ENCODE measurements around the gene MRGPRD.
A peak's percentile ranks its signal among the peaks of the same experiment; 100 is the strongest.

Gene MRGPRD

GRCh38 chr11:69011624-69012091 is 30.9 kb upstream of the MRGPRD start:
- Histone ChIP-seq H2AFZ (ENCODE audit: low read depth, low read length) (no peak overlapping the region), H3K79me2 (ENCODE audit: low read length) (no peaks in the 10 kb centered on the region), H3K4me3 (ENCODE audit: low read length) (no peak overlapping the region), H3K9me3 (ENCODE audit: insufficient read depth, low read length) (no peaks in the 10 kb centered on the region), H3K27me3 (ENCODE audit: low read depth, low read length) (peaks cover 17% of the 10 kb centered on the region), H3K4me2 (ENCODE audit: low read length) (no peak overlapping the region), H3K27ac (ENCODE audit: low read length) (no peak overlapping the region), H3K36me3 (replicated peaks; ENCODE audit: low read depth, low read length) (no peaks in the 10 kb centered on the region), H3K4me1 (ENCODE audit: low read length) (no peaks in the 10 kb centered on the region), H3K9ac (ENCODE audit: low read length) (no peak overlapping the region), H4K20me1 (ENCODE audit: insufficient read depth, low read length) (no peaks in the 10 kb centered on the region)
- no peak for TF ChIP-seq EZH2phosphoT487 (IDR thresholded peaks at IDR 0.05; ENCODE audit: low read depth)
- TF ChIP-seq, protein P1, sequence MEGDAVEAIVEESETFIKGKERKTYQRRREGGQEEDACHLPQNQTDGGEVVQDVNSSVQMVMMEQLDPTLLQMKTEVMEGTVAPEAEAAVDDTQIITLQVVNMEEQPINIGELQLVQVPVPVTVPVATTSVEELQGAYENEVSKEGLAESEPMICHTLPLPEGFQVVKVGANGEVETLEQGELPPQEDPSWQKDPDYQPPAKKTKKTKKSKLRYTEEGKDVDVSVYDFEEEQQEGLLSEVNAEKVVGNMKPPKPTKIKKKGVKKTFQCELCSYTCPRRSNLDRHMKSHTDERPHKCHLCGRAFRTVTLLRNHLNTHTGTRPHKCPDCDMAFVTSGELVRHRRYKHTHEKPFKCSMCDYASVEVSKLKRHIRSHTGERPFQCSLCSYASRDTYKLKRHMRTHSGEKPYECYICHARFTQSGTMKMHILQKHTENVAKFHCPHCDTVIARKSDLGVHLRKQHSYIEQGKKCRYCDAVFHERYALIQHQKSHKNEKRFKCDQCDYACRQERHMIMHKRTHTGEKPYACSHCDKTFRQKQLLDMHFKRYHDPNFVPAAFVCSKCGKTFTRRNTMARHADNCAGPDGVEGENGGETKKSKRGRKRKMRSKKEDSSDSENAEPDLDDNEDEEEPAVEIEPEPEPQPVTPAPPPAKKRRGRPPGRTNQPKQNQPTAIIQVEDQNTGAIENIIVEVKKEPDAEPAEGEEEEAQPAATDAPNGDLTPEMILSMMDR (IDR thresholded peaks at IDR 0.05; ENCODE audit: low read depth, low read length) = no peak

- peaks cover 17% of the 10 kb centered on the region for H3K27me3 ChIP-seq (ENCODE audit: low read depth, low read length)
- H3K9me3 ChIP-seq (ENCODE audit: insufficient read depth, low read length) = no peaks in the 10 kb centered on the region
- no peak overlapping the region for H3K9ac ChIP-seq (ENCODE audit: low read length)
- peak overlapping the region; percentile 35; the same call in 1 of the 2 replicates for H3K4me2 ChIP-seq (ENCODE audit: low read length)
- H2AFZ ChIP-seq (ENCODE audit: low read depth, low read length) = no peak overlapping the region
- H3K4me3 ChIP-seq (ENCODE audit: low read length) = peak overlapping the region; percentile 20; the same call in 1 of the 2 replicates
- no peaks in the 10 kb centered on the region for H3K79me2 ChIP-seq (ENCODE audit: low read length)
- H3K36me3 ChIP-seq (replicated peaks; ENCODE audit: low read depth, low read length) = no peaks in the 10 kb centered on the region
- no peaks in the 10 kb centered on the region for H3K4me1 ChIP-seq (ENCODE audit: low read length)
- TF ChIP-seq, protein P1 (IDR thresholded peaks at IDR 0.05; ENCODE audit: low read depth, low read length) = no peak
- TF ChIP-seq EZH2phosphoT487 (IDR thresholded peaks at IDR 0.05; ENCODE audit: low read depth) = no peak
- H3K27ac ChIP-seq (ENCODE audit: low read length) = no peak overlapping the region
- H4K20me1 ChIP-seq (ENCODE audit: insufficient read depth, low read length) = no peaks in the 10 kb centered on the region
These were observed 30.3 kb upstream of the MRGPRD start for GRCh38 chr11:69010964-69011623.

DNA sequence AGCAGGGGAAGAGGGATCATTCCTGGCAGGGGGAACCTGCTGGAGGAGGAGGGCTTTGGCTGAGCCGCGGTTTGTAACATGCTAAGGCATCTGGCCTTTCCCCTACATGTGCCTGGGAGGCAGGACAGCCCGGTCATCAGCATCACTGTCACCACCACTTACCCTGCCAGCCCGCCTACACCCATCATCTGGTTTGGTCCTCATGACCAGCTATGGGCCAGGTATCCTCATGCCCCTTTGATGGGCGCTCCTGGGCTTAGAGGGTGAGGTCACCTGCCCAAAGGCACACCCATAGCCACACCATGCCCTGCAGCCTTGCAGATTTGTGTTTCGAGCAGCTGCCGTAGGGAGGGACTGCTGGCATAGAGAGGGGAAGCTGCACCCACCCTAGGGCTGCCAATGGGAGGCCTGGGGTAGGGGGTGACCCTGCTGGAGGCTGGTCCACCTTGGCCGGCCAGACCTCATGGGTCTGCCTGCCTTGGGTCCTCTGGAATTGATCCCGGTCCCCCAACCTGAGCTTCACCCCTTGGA is 29.6 kb upstream of the MRGPRD start:
- Histone ChIP-seq H2AFZ (ENCODE audit: low read depth, low read length) (no peak overlapping the region), H3K36me3 (replicated peaks; ENCODE audit: low read depth, low read length) (no peaks in the 10 kb centered on the region), H3K79me2 (ENCODE audit: low read length) (no peaks in the 10 kb centered on the region), H3K4me3 (ENCODE audit: low read length) (no peak overlapping the region), H3K27ac (ENCODE audit: low read length) (no peak overlapping the region), H3K9me3 (ENCODE audit: insufficient read depth, low read length) (no peaks in the 10 kb centered on the region), H3K9ac (ENCODE audit: low read length) (no peak overlapping the region), H3K4me2 (ENCODE audit: low read length) (0 out of 2 replicates have a peak overlapping the region, but pooled peaks have one; percentile 3), H4K20me1 (ENCODE audit: insufficient read depth, low read length) (no peaks in the 10 kb centered on the region), H3K27me3 (ENCODE audit: low read depth, low read length) (peaks cover 17% of the 10 kb centered on the region), H3K4me1 (ENCODE audit: low read length) (no peaks in the 10 kb centered on the region)
- TF ChIP-seq EZH2phosphoT487 (IDR thresholded peaks at IDR 0.05; ENCODE audit: low read depth) = no peak
- TF ChIP-seq, protein P1 (IDR thresholded peaks at IDR 0.05; ENCODE audit: low read depth, low read length) = no peak

DNA sequence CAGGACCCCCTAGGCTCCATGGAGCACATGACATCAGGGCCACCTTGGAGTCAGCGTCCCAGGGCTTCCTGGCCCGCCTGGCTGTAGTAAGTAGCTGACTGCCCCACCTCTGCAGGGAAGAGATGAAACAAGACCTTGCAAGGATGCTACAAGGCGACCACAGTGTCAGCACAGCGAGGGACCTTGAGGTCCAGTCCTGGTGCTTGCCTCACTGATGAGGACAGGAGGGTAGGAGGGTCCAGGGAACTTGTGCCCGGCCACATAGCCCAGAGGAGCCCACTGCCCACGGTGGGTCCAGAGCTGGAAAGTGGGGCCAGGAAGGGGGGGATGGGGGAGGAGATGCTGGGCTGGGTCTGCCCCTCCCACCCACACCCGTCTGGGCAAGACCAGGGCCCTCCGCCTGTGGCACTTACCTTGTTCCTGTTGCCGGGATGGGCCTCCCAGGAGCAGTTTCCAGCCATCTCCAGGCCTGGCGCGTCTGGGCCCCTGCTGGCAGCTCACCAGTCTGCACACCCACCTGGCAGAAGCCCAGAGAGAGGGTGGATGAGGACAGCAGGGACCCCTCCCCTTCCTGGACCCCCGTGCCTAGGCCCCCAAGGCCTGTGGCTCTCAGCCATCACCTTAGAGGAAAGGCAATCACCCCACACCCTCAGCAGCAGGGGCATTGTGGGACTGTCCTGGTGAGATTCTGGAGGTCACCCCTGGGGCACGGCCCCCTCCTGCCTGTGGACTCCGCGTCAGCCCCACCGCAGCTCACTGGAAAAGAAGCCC is 28.8 kb upstream of the MRGPRD start:
- Histone ChIP-seq H3K27ac (ENCODE audit: low read length) (no peak overlapping the region), H3K9ac (ENCODE audit: low read length) (no peak overlapping the region), H2AFZ (ENCODE audit: low read depth, low read length) (no peak overlapping the region), H4K20me1 (ENCODE audit: insufficient read depth, low read length) (no peaks in the 10 kb centered on the region), H3K36me3 (replicated peaks; ENCODE audit: low read depth, low read length) (no peaks in the 10 kb centered on the region), H3K79me2 (ENCODE audit: low read length) (no peaks in the 10 kb centered on the region), H3K27me3 (ENCODE audit: low read depth, low read length) (peaks cover 17% of the 10 kb centered on the region), H3K4me2 (ENCODE audit: low read length) (no peak overlapping the region), H3K9me3 (ENCODE audit: insufficient read depth, low read length) (no peaks in the 10 kb centered on the region), H3K4me3 (ENCODE audit: low read length) (no peak overlapping the region), H3K4me1 (ENCODE audit: low read length) (peaks cover 1% of the 10 kb centered on the region; the same call in 1 of the 2 replicates)
- TF ChIP-seq, protein P1 (IDR thresholded peaks at IDR 0.05; ENCODE audit: low read depth, low read length) = no peak
- TF ChIP-seq EZH2phosphoT487 (IDR thresholded peaks at IDR 0.05; ENCODE audit: low read depth) = no peak
